ENCODE measurements around the gene KCNJ9. TPM values are rescaled to one million over a fixed set of nuclear protein-coding genes. Genes with fewer than 3 reads are reported as not detected.

Gene KCNJ9
- total and polyA plus RNA-seq, 2 of the 13 experiments (the other 11 are each of a cell fraction or from before 2014, with no cell fraction given) = not detected

DNA sequence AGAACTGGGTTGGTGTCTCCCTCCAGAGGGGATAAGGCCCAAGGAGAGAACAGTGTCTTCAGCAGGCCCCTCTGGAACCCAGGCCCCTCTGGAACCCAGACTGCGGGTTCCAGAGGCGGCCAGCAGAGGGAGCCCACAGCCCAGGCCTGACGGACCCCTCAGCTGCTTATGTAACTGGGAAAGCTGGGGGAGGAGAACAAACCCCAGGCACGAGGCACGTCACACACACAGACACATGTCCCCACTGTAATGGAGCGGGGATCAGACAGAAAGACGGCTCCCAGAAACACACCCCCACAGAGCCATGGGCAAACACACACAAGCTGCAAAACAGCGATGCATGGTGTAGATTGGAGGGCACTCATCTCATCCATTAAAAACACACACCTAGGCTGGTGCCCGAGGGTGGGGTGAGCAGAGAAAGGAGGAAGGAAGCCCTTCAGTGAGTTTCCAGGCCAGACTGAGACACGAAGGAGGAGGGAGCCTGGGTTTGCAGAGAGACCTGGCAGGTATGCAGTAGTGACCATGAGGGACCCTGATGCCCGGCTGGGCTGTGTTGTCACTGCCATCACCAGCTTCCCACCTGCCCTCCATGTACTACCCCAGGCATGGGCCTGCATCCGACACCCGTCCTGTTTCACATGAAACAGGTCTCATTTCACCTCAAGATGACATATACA is 19.8 kb downstream of the KCNJ9 start (continued):
- TF ChIP-seq SMC3 (IDR thresholded peaks at IDR 0.05; ENCODE audit: low read length) (peak; percentile 68), FOXO1 (CRISPR knock-in tag; IDR thresholded peaks at IDR 0.05) (no peak), IRF2 (CRISPR knock-in tag; IDR thresholded peaks at IDR 0.05) (0 out of 2 replicates have a peak, but pooled peaks have one; percentile 19), ZNF468 (CRISPR knock-in tag; IDR thresholded peaks at IDR 0.05) (no peak), MTERF4 (CRISPR knock-in tag; IDR thresholded peaks at IDR 0.05) (no peak), ZNF83 (CRISPR knock-in tag; IDR thresholded peaks at IDR 0.05; ENCODE audit: borderline replicate concordance) (0 out of 2 replicates have a peak, but pooled peaks have one; percentile 46), REL (CRISPR knock-in tag; conservative IDR thresholded peaks at IDR 0.05) (no peak), CBFB (CRISPR knock-in tag; IDR thresholded peaks at IDR 0.05) (no peak), ZNF253 (CRISPR knock-in tag; IDR thresholded peaks at IDR 0.05; ENCODE audit: borderline replicate concordance) (no peak), ZNF496 (CRISPR knock-in tag; IDR thresholded peaks at IDR 0.05; ENCODE audit: insufficient replicate concordance) (no peak), ZNF775 (CRISPR knock-in tag; IDR thresholded peaks at IDR 0.05; ENCODE audit: borderline replicate concordance) (no peak), RCOR2 (CRISPR knock-in tag; IDR thresholded peaks at IDR 0.05) (0 out of 2 replicates have a peak, but pooled peaks have one; percentile 26), TFE3 (CRISPR knock-in tag; IDR thresholded peaks at IDR 0.05) (peak; percentile 40; the same call in 1 of the 2 replicates), IKZF1 (IDR thresholded peaks at IDR 0.05) (no peak), NCOA5 (CRISPR knock-in tag; IDR thresholded peaks at IDR 0.05) (no peak), REPIN1 (CRISPR knock-in tag; IDR thresholded peaks at IDR 0.05; ENCODE audit: borderline replicate concordance, low read depth) (peak; percentile 53; the same call in 1 of the 2 replicates), ZFP36L2 (CRISPR knock-in tag; IDR thresholded peaks at IDR 0.05) (no peak), GLMP (CRISPR knock-in tag; IDR thresholded peaks at IDR 0.05; ENCODE audit: borderline replicate concordance) (no peak), GLI4 (CRISPR knock-in tag; IDR thresholded peaks at IDR 0.05; ENCODE audit: borderline replicate concordance) (no peak), HNRNPLL (IDR thresholded peaks at IDR 0.05; ENCODE audit: low read depth, low read length, poor library complexity, severe bottlenecking) (no peak)
- TF ChIP-seq, protein P1, sequence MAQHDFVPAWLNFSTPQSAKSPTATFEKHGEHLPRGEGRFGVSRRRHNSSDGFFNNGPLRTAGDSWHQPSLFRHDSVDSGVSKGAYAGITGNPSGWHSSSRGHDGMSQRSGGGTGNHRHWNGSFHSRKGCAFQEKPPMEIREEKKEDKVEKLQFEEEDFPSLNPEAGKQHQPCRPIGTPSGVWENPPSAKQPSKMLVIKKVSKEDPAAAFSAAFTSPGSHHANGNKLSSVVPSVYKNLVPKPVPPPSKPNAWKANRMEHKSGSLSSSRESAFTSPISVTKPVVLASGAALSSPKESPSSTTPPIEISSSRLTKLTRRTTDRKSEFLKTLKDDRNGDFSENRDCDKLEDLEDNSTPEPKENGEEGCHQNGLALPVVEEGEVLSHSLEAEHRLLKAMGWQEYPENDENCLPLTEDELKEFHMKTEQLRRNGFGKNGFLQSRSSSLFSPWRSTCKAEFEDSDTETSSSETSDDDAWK (CRISPR knock-in tag; IDR thresholded peaks at IDR 0.05) = no peak
- TF ChIP-seq, protein P2, sequence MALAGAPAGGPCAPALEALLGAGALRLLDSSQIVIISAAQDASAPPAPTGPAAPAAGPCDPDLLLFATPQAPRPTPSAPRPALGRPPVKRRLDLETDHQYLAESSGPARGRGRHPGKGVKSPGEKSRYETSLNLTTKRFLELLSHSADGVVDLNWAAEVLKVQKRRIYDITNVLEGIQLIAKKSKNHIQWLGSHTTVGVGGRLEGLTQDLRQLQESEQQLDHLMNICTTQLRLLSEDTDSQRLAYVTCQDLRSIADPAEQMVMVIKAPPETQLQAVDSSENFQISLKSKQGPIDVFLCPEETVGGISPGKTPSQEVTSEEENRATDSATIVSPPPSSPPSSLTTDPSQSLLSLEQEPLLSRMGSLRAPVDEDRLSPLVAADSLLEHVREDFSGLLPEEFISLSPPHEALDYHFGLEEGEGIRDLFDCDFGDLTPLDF (CRISPR knock-in tag; IDR thresholded peaks at IDR 0.05) = no peak
- TF ChIP-seq, protein P3, sequence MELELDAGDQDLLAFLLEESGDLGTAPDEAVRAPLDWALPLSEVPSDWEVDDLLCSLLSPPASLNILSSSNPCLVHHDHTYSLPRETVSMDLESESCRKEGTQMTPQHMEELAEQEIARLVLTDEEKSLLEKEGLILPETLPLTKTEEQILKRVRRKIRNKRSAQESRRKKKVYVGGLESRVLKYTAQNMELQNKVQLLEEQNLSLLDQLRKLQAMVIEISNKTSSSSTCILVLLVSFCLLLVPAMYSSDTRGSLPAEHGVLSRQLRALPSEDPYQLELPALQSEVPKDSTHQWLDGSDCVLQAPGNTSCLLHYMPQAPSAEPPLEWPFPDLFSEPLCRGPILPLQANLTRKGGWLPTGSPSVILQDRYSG (CRISPR knock-in tag; IDR thresholded peaks at IDR 0.05) = 0 out of 2 replicates have a peak, but pooled peaks have one; percentile 42
